Astrocyte of the cerebellum (primary cell): Measurements from ENCODE around the gene C10orf90.

Experiments
- DNase-seq: peaks from one replicate; pipeline ENCODE4 v3.0.0-alpha.2; 2011; ENCODE audit warnings: low read depth
- H3K4me3 ChIP-seq: 2 replicates; pipeline ENCODE4 v1.5.1; 2011; ENCODE audit warnings: mild to moderate bottlenecking, low read depth, low read length, moderate library complexity
- in situ Hi-C: cut with HindIII; loops from 2 replicates; pipeline ENCODE4 v1.10.0; 2017; ENCODE audit warnings: low sequenced_read_pairs
- TF ChIP-seq, protein P1 (sequence below): IDR thresholded peaks from 2 replicates; pipeline ENCODE4 v1.5.1; 2012; ENCODE audit warnings: low read length, low read depth, moderate library complexity, mild to moderate bottlenecking; ENCODE audit errors: missing control alignments

The C10orf90 gene

DNA sequence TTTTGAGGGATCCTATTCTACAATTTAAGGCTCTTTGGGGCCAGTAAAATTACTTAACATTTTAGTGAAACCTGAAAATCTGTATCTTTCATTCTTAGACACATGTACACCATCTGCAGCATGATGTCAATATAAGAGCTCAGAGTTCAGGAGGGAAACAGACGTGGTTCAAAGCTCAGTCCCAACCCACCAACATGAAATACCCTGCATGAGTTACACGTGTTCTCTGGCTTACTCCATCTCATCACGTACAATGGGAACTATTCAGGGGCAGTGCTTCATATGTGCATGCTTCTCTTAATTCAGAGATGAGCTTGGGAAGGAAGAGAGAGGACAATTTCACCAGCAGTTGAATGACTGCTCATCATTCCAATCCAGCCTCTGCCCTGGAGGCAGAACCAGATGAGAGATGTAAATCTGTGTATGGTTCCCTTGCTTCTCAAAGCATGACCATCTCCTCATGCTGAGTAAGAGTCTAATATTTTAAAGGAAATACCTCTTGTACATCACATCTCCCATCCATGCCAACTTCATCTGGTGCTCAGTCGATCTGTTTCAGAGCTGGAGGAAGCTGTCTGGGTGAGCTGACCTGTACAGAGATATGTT is 253.2 kb downstream of the C10orf90 start:
- in situ Hi-C loops: no loop called here

DNA sequence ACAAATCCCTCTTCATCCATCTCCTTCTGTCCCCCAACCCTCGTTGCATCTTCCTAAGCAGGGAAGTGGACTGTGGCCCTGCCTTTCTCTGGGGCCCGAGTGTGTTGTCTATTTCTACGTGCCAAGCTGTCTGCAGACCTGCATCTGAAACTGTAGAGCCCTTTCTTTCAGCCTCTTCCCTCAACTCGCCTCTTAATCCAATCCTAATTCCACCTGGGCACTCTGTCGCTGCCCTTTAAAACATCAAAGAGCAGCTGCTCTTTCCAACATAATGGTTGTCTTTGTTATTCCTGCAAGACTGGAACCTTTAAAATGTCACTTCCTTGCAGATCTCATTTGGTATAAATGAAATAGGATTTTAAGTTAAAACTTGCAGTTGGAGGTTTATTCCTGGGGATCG is 260.7 kb downstream of the C10orf90 start:
- DNase-seq: no peak
- TF ChIP-seq, protein P1, sequence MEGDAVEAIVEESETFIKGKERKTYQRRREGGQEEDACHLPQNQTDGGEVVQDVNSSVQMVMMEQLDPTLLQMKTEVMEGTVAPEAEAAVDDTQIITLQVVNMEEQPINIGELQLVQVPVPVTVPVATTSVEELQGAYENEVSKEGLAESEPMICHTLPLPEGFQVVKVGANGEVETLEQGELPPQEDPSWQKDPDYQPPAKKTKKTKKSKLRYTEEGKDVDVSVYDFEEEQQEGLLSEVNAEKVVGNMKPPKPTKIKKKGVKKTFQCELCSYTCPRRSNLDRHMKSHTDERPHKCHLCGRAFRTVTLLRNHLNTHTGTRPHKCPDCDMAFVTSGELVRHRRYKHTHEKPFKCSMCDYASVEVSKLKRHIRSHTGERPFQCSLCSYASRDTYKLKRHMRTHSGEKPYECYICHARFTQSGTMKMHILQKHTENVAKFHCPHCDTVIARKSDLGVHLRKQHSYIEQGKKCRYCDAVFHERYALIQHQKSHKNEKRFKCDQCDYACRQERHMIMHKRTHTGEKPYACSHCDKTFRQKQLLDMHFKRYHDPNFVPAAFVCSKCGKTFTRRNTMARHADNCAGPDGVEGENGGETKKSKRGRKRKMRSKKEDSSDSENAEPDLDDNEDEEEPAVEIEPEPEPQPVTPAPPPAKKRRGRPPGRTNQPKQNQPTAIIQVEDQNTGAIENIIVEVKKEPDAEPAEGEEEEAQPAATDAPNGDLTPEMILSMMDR: no peak
- in situ Hi-C loops: no loop called here
- no peak overlapping the region for H3K4me3 ChIP-seq

More for the DNA sequence above, 253.2 kb downstream of the C10orf90 start:
- no peak overlapping the region for H3K4me3 ChIP-seq
- no peak for DNase-seq
- TF ChIP-seq, protein P1: no peak

DNA sequence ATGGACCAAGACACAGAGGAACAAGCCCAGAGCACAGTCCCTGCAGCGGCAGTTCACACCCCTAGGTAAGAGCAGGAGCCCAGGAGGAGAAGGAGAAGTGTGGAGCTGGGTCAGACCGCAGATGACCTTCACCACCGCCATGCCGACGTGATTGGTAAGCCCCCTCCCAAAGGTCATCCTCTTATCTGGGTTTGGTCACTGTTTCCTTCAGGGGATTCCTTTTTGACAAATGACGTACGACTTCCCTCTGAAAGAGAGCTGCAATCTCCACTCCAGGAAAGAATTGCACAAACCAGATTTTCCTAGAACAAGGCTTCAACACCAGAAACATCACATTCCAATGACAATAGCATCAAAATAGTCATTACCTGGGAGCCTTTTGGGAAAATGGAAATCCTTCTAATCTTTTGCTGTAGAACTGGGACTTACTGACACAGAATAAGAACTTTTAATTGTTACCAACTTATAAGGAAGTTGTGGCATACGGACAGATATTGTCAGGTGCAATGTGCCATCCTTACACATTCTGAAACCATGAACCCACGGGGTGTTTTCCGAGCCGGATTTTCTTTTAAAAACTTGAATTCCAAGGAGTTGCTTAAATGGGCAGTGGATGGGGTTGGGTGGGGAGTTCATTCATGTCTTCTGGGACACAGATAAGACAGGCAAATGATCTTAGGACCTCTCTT is 261.4 kb downstream of the C10orf90 start:
- in situ Hi-C loops: no loop called here
- TF ChIP-seq, protein P1: no peak
- DNase-seq: no peak
- no peak overlapping the region for H3K4me3 ChIP-seq

DNA sequence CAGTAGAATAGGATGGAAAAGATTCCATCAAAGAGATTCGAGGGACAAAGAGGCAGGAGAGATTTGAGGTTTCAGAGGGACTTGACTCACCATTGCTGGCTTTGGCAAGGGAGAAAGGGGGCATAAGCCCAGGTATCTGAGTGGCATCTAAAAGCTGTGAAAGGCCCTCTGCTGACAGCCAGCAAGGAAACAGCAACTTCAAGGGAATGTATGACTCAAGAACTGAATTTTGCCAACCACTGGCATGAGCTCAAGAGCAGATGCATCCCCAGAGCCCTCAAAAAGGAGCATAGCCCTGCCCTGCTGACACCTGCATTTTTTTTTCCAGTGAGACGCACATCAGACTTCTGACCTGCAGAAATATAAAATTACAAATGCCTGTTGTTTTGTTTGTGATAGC is 262.7 kb downstream of the C10orf90 start:
- TF ChIP-seq, protein P1: no peak
- no peak for DNase-seq
- no peak overlapping the region for H3K4me3 ChIP-seq
- in situ Hi-C loops: no loop called here

DNA sequence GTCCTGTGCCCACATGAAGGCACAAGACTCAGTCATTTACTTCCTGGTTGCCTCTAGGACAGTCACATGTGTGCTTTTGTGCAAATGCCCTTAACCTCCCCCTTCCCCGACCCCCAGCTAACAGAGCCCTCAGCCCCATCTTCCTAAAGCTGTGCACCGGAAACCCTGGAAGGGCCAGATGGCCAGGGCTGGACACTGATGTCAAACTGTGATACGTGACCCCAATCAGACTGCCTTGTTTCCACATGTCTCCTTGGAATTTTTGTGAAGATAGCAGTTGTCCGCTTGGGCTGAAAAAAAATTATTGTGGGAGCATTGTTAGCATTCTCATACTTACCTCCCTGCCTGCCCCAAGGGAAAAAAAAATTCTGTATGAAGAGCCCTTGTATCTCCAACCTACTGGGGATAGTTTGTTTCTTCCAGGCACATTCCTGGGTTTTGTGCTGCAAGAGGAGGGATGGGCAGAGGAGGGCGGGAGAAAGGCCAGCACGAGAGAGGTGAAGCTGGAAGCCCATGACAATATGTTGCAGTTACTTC is 265.2 kb downstream of the C10orf90 start:
- in situ Hi-C loops: no loop called here
- H3K4me3 ChIP-seq: no peak overlapping the region
- TF ChIP-seq, protein P1: no peak
- no peak for DNase-seq

DNA sequence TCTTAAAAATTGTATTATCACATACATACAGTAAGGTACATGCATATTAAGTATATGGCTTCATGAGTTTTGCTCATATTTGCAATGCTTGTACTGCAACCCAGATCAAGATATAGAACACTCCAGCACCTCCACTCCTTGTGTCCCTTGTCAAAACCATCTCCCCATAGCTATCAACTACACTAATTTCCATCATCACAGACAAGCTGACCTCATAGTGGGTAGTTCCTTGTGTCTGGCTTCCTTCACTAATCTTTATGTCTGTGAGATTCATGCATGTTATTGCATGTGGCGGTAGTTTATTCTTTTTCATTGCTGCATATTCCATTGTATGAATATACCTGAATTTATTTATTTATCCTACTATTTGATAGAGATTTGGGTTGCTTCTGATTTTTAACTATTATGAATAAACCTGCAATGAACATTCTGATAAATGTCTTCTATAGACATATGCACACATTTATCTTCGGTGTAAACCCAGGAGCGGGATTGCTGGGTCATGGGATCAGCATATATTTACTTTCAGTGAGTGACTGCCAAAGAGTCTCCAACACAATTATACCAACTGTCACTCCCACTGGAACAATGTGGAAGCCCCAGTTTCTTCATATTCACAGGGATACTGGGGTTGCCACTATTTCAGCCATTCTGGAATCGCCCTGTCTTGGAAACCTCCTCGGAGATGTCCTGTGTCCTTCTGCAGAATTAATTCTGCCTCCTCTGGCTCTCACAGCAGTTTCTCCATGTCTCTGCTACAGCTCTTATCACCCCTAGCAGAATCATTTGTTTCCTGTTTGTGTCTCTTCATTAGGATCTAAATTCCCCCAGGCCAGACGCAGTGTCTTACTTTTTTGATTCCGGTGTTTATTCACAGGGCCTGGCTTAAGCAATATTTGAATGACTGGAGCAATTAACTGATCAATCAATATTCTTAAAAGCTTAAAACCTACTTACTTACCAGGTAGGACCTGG is 267.5 kb downstream of the C10orf90 start:
- DNase-seq: no peak
- in situ Hi-C loops: no loop called here
- TF ChIP-seq, protein P1: no peak
- H3K4me3 ChIP-seq: no peak overlapping the region
